Activated CD4-positive, alpha-beta T cell treated with anti-CD3 and anti-CD28 coated beads, Interleukin-2, amount 50 U/mL, for 48 hours (primary cell): Measurements from ENCODE around the gene OTUD4.
"Not testable (repeated sequence)": the region's sequence is repeated elsewhere in the genome, so short reads cannot be mapped to it uniquely, and the experiment has no call there.

Experiments
- DNase-seq, 2 experiments: peaks; one replicate each; pipeline ENCODE4 v3.0.0-alpha.2; 2020

Gene OTUD4, protein sequence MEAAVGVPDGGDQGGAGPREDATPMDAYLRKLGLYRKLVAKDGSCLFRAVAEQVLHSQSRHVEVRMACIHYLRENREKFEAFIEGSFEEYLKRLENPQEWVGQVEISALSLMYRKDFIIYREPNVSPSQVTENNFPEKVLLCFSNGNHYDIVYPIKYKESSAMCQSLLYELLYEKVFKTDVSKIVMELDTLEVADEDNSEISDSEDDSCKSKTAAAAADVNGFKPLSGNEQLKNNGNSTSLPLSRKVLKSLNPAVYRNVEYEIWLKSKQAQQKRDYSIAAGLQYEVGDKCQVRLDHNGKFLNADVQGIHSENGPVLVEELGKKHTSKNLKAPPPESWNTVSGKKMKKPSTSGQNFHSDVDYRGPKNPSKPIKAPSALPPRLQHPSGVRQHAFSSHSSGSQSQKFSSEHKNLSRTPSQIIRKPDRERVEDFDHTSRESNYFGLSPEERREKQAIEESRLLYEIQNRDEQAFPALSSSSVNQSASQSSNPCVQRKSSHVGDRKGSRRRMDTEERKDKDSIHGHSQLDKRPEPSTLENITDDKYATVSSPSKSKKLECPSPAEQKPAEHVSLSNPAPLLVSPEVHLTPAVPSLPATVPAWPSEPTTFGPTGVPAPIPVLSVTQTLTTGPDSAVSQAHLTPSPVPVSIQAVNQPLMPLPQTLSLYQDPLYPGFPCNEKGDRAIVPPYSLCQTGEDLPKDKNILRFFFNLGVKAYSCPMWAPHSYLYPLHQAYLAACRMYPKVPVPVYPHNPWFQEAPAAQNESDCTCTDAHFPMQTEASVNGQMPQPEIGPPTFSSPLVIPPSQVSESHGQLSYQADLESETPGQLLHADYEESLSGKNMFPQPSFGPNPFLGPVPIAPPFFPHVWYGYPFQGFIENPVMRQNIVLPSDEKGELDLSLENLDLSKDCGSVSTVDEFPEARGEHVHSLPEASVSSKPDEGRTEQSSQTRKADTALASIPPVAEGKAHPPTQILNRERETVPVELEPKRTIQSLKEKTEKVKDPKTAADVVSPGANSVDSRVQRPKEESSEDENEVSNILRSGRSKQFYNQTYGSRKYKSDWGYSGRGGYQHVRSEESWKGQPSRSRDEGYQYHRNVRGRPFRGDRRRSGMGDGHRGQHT

DNA sequence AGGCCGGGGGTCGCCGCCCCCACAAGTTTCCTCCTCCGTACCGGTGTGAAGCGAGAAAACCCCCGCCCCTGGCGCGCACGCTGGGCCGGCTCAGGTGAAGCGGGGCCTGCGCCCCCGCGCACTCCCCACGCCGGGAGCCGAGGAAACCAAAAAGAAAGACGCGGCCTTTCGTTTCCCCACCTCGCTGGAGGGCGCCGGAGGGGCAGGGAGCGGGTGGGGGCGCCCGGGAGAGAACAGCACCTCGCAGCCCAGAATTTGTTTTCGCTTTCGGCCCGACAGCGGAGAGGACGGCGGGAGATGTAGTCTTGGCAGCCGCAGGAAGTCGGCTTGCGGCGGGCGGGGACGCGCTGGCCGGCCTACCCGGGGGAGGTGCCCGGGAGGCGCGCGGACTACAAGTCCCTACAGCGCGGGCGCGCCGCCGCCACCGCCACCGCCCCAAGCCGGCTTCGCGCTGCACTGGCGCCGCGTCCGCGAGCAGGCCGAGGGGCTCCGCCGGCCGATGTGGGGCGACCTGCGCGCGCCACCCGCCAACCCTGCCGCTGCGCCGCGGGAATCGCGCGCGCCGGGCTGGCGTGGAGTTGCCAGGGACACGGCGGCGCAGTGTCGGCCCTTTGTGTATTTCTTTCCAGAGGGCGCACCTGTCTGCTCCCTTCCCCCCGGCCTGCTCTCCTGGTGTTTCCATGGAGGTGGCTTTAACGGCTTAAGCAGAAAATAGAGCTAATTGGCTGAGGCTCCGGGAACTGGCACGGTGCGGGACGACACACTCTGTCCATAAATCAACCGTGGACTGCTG, at the start of gene OTUD4:
Gene OTUD4, minus strand, starts transcription at position 292 of the 793 bp plus-strand sequence. CDS start 616 bp downstream, outside the sequence.
- DNase-seq, result peak; percentile 91 to 93

DNA sequence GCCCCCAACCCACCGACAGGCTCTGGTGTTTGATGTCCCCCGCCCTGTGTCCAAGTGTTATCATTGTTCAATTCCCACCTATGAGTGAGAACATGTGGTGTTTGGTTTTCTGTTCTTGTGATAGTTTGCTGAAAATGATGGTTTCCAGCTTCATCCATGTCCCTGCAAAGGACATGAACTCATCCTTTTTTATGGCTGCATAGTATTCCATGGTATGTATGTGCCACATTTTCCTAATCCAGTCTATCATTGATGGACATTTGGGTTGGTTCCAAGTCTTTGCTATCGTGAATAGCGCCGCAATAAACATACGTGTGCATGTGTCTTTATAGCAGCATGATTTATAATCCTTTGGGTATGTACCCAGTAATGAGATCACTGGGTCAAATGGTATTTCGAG, 42.8 kb upstream of the OTUD4 start:
- not testable (repeated sequence) for DNase-seq

DNA sequence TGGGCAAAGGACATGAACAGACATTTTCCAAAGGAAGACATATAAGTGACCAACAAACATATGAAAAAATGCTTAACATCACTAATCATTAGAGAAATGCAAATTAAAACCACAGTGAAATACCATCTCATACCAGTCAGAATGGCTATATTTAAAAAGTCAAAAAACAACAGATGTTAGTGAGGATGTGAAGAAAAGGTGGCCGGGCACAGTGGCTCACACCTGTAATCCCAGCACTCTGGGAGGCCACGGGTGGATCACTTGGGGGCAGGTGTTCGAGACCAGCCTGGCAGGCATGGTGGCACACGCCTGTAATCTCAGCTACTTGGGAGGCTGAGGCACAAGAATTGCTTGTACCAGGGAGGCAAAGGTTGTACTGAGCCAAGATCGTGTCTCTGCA, 41.1 kb upstream of the OTUD4 start:
- not testable (repeated sequence) for DNase-seq

DNA sequence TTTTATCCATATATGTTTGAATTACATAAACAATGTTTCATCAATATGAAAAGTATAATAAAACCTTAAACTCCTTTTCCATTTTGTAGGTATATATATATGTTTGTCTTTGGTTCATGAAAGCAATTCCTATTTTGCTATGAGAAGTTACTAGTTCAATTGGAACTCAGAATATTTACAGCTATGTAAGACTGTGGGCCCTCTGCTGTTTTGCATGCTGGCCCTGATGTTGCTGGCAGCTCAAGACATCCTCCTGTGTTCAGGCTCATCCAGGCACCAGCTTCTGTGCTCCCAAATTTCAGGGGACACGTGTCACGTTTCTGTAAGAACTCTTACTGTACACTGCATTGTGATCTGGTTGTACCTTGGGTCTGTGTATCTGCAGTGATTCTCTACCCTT, 38.7 kb upstream of the OTUD4 start:
- DNase-seq, result no peak

DNA sequence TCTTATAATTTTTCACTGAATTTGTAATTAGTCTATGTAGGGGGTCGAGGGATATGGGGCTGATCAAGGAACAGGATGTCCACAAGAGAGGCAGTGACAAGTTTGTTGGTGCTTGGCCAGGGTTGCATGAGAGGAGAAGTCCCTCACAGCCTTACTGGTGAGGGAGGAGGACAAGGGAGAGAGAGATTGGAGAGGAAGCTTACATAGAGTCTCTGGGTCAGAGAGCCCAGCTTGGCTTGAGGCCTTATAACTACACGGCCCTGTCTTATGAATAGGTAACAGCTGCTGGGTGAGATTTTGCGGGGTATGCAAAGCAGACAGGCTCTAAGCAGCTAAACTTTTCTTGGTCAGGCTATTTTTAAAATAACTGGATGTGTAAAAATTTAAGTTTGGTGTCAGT, 37.9 kb upstream of the OTUD4 start:
- no peak for DNase-seq

DNA sequence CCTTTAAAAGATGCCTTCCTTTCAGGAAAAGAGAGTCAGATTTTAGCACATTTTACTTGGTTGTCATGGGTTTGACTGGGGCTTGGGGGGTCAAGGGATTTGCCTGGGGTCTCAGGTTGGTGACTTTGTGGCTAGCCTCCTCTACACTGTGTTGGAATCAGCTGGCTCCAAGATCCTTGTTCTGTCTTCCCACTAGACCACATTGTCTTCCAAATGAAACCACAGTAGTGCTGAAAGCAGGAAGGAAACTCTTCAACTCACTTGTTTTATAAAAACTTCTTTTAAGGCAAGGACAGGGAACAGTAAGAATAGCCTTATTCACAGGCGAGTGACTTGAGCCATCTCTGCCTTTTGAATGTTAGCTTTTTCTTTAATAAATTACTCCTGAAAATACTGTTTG, 37.0 kb upstream of the OTUD4 start:
- DNase-seq, result no peak

DNA sequence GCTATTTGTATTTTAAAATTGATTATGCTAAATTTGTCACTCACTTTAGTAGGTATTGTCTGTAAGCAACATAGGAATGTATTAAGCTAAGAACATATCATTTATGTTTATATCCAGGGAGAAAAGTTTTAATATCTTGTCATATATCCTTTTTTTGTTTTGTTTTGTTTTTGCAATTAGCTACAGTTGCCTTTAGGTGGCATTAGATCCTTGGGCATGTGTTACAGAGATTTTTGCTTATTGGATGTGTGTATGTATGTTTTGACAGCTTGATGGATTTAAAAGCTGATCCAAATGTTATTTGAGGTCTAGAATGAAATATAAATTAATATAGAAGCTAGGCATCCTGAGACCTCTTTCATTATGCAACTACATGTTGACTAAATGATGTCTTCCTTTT, 36.1 kb upstream of the OTUD4 start:
- DNase-seq, result no peak

DNA sequence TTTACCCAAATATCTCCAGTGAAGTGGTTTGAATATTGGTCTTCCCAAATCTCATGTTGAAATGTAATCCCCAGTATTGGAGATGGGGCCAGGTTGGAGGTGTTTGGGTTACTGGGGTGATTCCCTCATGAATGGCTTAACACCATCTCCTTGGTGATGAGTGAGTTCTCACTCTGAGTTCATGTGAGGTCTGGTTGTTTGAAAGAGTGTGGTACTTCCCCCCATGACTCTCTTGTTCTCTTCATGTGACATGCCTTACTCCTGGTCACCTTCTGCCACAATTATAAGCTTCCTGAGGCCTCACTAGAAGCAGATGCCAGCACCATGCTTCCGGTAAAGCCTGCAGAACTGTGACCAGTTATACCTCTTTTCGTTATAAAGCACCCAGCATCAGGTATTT, 32.9 kb upstream of the OTUD4 start:
- no peak for DNase-seq

DNA sequence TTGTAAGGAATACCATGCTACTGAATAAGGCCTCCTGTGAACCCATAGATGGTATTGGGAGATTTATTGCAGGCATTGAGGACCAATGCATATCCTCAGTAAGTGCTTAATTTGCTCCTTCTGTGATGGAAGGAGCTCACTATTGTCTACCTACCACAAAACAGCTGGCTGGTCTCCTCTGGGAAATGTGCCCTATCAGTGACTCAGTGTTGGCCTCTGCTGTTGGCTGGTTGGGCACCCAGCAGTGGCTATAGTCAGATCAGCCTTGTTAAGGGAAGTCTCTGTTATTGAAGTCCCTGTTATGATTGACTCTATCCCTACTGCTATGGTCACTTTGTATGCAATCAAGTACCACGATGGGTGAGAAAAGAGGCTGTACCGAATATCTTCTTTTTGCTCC, 27.5 kb upstream of the OTUD4 start:
- no peak for DNase-seq

DNA sequence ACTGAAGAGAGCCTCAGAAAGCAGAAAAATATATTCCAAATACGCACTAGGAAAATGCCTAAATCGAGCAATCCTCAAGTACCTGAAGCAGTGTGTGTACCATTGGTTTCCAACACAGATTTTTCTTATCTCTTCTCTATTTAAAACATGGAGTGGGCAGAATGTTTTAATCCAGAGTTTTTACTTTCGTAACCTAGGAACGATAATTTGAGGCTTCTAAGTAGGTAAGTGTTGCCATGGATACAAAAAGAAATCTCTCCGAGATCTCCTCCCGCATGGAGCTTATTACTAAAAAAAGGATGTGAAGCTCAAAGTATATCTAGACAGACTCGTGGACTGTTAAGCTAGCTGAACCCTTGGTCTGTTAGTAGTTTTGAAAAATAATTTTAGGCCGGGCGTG, 23.0 kb upstream of the OTUD4 start:
- DNase-seq, result no peak

DNA sequence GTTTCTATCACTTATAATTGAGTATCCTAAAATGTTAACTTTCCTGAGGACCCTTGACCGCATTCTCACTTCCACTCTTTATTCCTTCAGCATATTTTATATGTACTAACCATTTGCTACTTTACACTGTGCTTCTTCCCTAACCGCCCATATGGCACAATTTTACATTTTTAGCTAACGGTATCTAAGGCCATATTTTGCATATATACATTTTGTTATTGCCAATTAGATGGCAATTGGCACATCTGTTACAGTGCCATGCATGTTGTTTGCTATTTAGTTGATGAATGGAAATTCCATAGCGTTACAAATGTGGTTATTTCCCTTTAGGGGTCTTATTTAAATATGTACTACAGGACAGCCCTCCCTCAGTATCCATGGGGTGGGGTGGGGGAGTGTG, 20.0 kb upstream of the OTUD4 start:
- DNase-seq, result no peak

DNA sequence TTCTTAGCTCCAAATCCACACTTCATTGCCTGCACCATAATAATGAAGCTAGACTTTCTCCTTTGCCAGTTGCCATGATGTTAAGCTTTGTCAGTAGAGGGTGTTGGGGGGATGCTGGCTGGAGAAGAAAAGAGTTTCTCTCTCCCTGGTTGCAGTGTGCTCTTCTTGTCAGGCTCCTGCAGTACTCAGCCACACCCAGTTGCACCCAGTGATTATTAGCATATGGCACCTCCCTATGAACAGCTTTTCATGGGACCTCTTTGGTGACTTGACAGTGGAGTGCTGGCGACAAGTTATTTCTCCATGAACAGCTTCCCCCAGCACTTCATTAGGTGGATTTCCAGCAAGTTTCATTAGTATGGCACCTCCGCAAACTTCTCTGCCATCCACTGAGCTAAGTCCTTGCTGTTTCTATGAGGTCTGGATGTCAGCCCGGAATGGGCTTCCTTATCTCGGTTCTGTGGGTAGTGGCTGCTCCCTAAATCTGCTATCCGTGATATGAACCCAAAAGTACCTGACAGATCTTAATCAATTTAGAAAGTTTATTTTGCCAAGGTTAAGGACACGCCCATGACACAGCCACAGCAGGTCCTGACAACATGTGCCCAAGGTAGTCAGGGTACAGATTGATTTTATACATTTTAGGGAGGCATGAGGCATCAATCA, 18.8 kb upstream of the OTUD4 start:
- DNase-seq, result no peak

DNA sequence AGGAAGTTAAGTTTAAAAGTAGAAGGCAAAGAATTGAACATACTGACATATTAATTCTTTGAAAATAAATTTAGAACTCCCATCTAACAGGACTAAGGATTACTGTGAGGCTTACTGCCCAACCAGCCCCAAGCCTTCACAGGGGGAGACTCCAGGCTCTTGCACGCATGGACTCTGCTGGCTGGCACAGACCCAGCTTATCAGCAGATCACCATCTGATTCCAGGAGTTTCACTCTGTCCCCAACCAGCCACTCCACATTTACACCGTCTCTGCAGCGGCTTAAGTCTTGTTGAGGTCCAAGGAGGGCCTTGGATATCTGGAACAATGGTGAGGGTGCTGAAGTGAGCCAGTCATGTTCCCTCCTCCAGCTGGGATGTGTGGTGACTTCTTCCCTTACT, 16.4 kb upstream of the OTUD4 start:
- no peak for DNase-seq

DNA sequence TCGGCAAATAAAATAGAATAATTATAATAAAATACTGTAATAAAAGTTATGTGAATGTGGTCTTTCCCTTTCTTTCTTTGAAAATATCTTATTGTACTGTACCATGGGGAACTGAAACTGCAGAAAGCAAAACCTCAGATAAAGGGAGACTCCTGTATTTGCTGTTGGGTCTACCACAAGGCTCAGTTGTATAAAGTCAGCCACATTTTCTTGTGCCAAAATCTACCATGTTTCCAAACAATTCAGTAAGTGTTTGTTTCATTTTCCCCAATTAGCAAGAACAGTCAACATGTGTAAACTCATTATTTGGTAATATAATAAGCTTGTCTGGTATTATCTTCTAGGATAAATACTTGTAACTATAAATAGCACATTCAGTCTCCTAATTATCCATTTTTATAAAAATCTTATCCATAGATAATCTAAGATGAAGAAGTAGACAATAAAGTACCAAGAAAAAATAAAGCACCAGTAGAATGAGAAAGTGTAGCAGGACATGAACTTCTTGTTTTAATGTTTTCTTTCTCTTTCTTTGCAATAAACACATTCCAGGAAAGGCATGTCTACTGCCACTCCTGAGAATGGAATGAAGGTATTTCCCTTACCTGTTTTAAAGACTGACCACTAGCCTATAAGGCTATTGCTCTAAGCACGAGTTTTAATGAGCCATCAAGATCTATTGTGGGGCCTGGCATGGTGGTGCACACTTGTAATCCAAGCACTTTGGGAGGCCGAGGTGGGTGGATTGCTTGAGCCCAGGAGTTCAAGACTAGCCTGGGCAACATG, 15.0 kb upstream of the OTUD4 start:
- no peak for DNase-seq

DNA sequence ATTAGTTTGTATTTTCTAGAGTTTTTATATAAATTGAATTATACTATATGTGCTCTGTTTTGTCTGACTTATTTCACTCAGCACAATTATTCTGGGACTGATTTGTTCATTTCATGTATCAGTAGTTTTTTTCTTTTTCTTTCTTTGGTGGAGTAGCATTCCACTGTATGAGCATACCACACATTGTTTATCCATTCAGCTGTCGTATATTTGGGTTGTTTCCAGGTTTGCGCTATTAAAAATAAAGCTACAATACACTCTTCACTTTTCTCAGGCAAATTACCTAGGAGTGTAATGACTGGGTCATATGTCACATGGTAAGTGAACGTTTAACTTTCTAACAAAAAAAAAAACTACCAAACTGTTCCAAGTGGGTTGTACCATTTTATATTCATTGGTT, 9.6 kb upstream of the OTUD4 start:
- DNase-seq, result no peak

DNA sequence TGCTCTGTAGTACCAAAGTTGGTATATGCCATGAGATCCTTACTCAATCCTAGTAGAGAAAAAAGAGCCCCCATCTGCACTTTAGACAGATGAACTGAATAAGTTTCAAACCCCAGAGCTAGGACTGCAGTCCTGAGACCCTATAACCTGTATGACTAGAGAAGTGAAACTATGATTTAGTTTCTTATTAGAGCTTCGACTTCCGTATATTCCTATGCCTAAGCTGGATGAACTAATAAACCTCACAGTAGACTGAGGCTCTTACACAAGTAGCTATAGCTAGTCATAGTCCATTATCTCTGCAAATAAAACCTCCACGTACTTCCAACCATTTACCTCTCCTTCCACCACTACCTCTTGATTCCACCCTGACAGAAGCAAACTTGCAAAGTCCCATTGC, 6.3 kb upstream of the OTUD4 start:
- DNase-seq, result no peak

DNA sequence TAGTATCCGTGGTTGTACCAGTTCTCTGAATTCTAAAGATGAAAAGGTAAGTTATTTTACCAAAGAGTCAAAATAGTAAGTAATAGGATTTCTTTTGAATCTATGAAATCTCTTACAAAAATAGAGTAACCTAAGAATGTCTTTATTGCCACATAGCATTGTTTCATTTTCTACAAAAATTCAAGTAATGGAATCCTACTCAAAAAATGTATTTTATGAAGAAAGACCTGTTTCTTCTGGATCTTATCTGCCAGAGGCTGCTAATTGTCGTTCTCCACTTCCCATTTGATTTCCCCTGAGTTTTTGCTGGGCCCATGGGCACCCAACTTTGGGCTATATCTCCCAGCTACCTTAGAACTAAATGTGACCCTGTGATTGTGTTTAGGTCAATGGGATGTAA, 3.2 kb upstream of the OTUD4 start:
- no peak for DNase-seq

DNA sequence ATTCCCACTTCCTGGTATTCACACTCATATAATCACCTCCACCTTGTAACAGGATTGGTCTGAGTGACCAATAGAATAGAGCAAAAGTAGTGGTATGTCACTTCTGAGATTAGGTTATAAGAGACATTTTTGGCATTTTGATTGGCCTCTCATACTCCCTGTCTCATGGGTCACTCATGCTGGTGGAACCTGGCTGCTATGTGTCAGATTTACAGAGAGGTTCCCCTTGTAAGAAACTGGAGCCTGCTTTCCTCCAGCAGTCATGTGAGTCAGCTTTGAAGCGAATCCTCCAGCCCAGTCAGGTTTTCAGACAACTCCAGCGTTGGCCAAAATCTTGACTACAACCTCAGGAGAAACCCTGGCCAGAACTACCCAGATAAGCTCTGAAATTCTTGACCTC, 2.6 kb upstream of the OTUD4 start:
- DNase-seq, result no peak

DNA sequence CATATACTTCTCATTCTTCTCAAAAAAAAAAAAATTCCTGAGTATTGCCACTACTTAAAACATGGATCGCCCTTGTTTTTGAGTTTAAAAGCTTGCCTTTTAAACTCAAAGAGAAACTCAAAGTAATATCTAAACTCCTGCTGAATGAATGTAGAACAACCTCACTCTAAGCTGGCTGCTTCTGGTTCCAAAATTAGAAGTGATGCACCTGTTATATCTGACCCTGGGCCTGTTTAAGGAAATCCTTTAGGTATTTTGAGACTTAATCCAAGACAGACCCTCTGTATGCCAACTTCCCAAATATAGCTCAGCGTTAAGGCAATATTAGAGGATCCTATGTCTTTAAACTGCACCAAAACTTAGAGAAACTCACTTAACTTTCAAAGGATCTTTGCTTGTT, 1.8 kb upstream of the OTUD4 start:
- no peak for DNase-seq

DNA sequence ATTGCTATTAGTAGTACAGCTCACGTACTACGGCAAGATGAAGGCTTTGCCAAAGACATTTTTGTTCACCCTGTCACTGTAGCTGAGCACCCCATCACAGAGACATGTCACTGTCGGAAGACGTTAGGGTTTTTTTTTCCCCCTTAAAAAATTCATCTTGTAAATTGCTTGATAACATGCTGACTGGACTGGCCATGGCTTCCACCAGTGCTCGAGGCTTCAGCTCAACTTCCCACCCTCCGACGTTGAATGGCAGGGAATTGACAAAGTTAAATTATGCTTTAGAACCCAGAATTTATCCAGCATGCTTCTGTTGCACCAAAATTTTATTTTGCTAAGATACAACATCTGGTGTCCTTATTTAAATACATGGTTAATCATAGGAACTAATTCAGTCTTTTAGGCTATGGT, 707 bp upstream of the OTUD4 start:
- DNase-seq, result no peak

DNA sequence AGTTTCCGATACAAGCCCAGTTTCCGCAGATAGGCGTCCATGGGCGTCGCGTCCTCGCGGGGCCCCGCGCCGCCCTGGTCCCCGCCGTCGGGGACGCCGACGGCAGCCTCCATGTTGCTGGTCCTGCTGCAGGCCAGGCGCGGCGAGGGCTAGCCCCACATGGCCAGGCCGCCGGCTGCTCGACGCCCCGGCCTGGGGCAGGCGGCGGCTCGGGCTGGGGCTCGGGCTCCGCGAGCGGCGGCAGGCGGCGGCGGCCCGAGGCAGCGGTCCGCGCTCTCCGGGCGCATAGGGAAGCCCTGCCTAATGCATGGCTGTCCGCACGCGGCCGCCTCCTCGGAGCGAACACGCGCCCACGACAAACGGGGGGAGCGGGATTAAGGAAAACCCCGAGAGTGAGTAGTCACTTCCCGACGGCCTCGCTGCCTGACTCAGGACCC, 510 bp downstream of the OTUD4 start:
- DNase-seq, result not testable (repeated sequence)
